PC-3 (cell line): Measurements from ENCODE around the gene TTYH2. TPM values are rescaled to one million over a fixed set of nuclear protein-coding genes. Genes with fewer than 3 reads are reported as not detected.

Experiments used
- ATAC-seq: fragments of 200-7000 bp; cut with Tn5 transposase; 2 replicates; pipeline ENCODE4 v1.9.1; 2020; ENCODE audit warnings: mild to moderate bottlenecking, moderate library complexity
- BruUV-seq: library from RNA; stranded (reverse); fragments of 400-500 nt; replicated peaks from 2 replicates; lab custom pipeline; 2021; lab: Mats Ljungman, UMichigan
- CTCF ChIA-PET: fragments of 300-600 bp; sonication (Branson Sonifier 250); formaldehyde crosslinking; loops from one replicate; lab custom pipeline; 2022; ENCODE audit warnings: antibody characterized with exemption; lab: Charles Lee
- POLR2A ChIA-PET: fragments of 300-600 bp; sonication (Branson Sonifier 250); formaldehyde crosslinking; loops from one replicate; lab custom pipeline; 2022; ENCODE audit warnings: antibody characterized with exemption; ENCODE audit not compliant: unreplicated experiment; lab: Charles Lee
- DNase-seq: peaks from one replicate; pipeline ENCODE4 v3.0.0-alpha.2; 2015
- H2AFZ ChIP-seq: fragments of 300-600 bp; sonication (generic); 2 replicates; pipeline ENCODE4 v1.6.0; 2016; ENCODE audit warnings: antibody characterized with exemption, low read length
- H3F3A ChIP-seq: fragments of 300-600 bp; sonication (generic); one replicate; pipeline ENCODE4 v1.6.0; 2017; ENCODE audit warnings: antibody characterized with exemption, low read length, control low read depth, mild to moderate bottlenecking; ENCODE audit not compliant: unreplicated experiment
- H3K27ac ChIP-seq: fragments of 300-600 bp; sonication (generic); 2 replicates; pipeline ENCODE4 v1.5.1; 2016; ENCODE audit warnings: mild to moderate bottlenecking, low read length
- H3K27me3 ChIP-seq: fragments of 300-600 bp; sonication (generic); 2 replicates; pipeline ENCODE4 v1.6.1; 2016; ENCODE audit warnings: low read length, mixed read lengths
- H3K36me3 ChIP-seq: fragments of 300-600 bp; sonication (generic); 2 replicates; pipeline ENCODE4 v1.6.1; 2016; ENCODE audit warnings: low read depth, mixed run types, low read length, mixed read lengths
- H3K4me1 ChIP-seq: fragments of 300-600 bp; sonication (generic); 2 replicates; pipeline ENCODE4 v1.5.1; 2016; ENCODE audit warnings: low read length; ENCODE audit not compliant: insufficient read depth
- H3K4me2 ChIP-seq: fragments of 300-600 bp; sonication (generic); 2 replicates; pipeline ENCODE4 v1.6.0; 2016; ENCODE audit warnings: low read length
- H3K4me3 ChIP-seq: fragments of 300-600 bp; sonication (generic); 2 replicates; pipeline ENCODE4 v1.5.1; 2016; ENCODE audit warnings: mild to moderate bottlenecking, low read length, mixed read lengths
- H3K79me2 ChIP-seq: fragments of 300-600 bp; sonication (generic); 2 replicates; pipeline ENCODE4 v1.6.1; 2017; ENCODE audit warnings: low read length, mixed read lengths
- H3K9ac ChIP-seq: fragments of 300-600 bp; sonication (generic); 2 replicates; pipeline ENCODE4 v1.6.0; 2016; ENCODE audit warnings: mild to moderate bottlenecking, low read length
- H3K9me2 ChIP-seq: fragments of 300-600 bp; sonication (generic); replicated peaks from 2 replicates; pipeline ENCODE4 v1.6.1; 2016; ENCODE audit warnings: mixed run types, low read length, mixed read lengths
- H3K9me3 ChIP-seq: fragments of 300-600 bp; sonication (generic); 2 replicates; pipeline ENCODE4 v1.6.1; 2016; ENCODE audit warnings: low read length, mixed read lengths
- H4K20me1 ChIP-seq: fragments of 300-600 bp; sonication (generic); 2 replicates; pipeline ENCODE4 v1.6.1; 2016; ENCODE audit warnings: low read length, mixed read lengths
- CTCF ChIP-seq: fragments of 300-600 bp; sonication (generic); conservative IDR thresholded peaks from 2 replicates; pipeline ENCODE4 v1.5.1; 2017; ENCODE audit warnings: antibody characterized with exemption, low read depth, mild to moderate bottlenecking, low read length
- EZH2 ChIP-seq: fragments of 300-600 bp; sonication (generic); IDR thresholded peaks from one replicate; pipeline ENCODE4 v1.6.1; 2017; ENCODE audit warnings: antibody characterized with exemption, mild to moderate bottlenecking, low read length; ENCODE audit not compliant: unreplicated experiment
- EZH2phosphoT487 ChIP-seq: fragments of 300-600 bp; sonication (generic); IDR thresholded peaks from 2 replicates; pipeline ENCODE4 v1.6.1; 2018; ENCODE audit warnings: mild to moderate bottlenecking, antibody characterized with exemption, low read length, borderline replicate concordance
- intact Hi-C: fragments of 100-400 bp; cut with micrococcal nuclease; formaldehyde crosslinking; loops from 2 replicates; pipeline ENCODE4 v1.9.0; 2023
- total RNA-seq: library from RNA; depleted of rRNA; stranded (reverse); fragments of >200 nt; gene quantifications from 2 replicates; pipeline ENCODE4 v1.2.3, GENCODE V29; 2014

The TTYH2 gene
- total RNA-seq, 1 experiment from 2014 or later: 17.6 TPM

GRCh38 chr17:74196541-74197317 is 16.6 kb upstream of the TTYH2 start:
- Histone ChIP-seq H3K4me3 (no peak overlapping the region), H3K9me3 (no peaks in the 10 kb centered on the region), H3K4me2 (no peak overlapping the region), H3K27ac (no peak overlapping the region), H3K4me1 (peaks cover 5% of the 10 kb centered on the region; the same call in 1 of the 2 replicates), H3K36me3 (no peaks in the 10 kb centered on the region), H3K79me2 (no peaks in the 10 kb centered on the region), H4K20me1 (no peaks in the 10 kb centered on the region), H3K9me2 (no peaks in the 10 kb centered on the region), H3K27me3 (peaks cover 46% of the 10 kb centered on the region), H3F3A (no peaks in the 10 kb centered on the region), H3K9ac (no peak overlapping the region), H2AFZ (no peak overlapping the region)
- DNase-seq: no peak
- ATAC-seq: no peak
- CTCF ChIA-PET: no interaction called here
- no peak for TF ChIP-seq EZH2
- no peak for TF ChIP-seq CTCF
- no peak for TF ChIP-seq EZH2phosphoT487
- intact Hi-C loops: loop anchor here (5.0 kb wide), 1 partner anchor 104 kb away; no protein-coding TSS in a partner anchor
- POLR2A ChIA-PET: no interaction called here
- BruUV-seq: no TSS peak

GRCh38 chr17:74197801-74198200 is 15.6 kb upstream of the TTYH2 start:
- Histone ChIP-seq H3K27me3 (peaks cover 57% of the 10 kb centered on the region), H4K20me1 (no peaks in the 10 kb centered on the region), H3K36me3 (no peaks in the 10 kb centered on the region), H3K9me3 (no peaks in the 10 kb centered on the region), H3K9me2 (no peaks in the 10 kb centered on the region), H3K4me2 (no peak overlapping the region), H3F3A (no peaks in the 10 kb centered on the region), H3K4me3 (no peak overlapping the region), H3K9ac (no peak overlapping the region), H3K79me2 (no peaks in the 10 kb centered on the region), H2AFZ (no peak overlapping the region), H3K27ac (no peak overlapping the region), H3K4me1 (peaks cover 5% of the 10 kb centered on the region; the same call in 1 of the 2 replicates)
- BruUV-seq: no TSS peak
- ChIA-PET CTCF (no interaction called here), POLR2A (no interaction called here)
- no peak for DNase-seq
- intact Hi-C loops: loop anchor here (5.0 kb wide), 1 partner anchor 106 kb away; no protein-coding TSS in a partner anchor
- ATAC-seq: no peak
- TF ChIP-seq CTCF: no peak
- no peak for TF ChIP-seq EZH2
- no peak for TF ChIP-seq EZH2phosphoT487

GRCh38 chr17:74198694-74199093 is 14.7 kb upstream of the TTYH2 start:
- H3K27me3 ChIP-seq: peaks cover 61% of the 10 kb centered on the region
- no TSS peak for BruUV-seq
- intact Hi-C loops: loop anchor here (5.0 kb wide), 1 partner anchor 106 kb away; no protein-coding TSS in a partner anchor
- no peaks in the 10 kb centered on the region for H3K36me3 ChIP-seq
- no peak overlapping the region for H3K4me3 ChIP-seq
- TF ChIP-seq EZH2phosphoT487 (no peak), CTCF (no peak), EZH2 (no peak)
- no peaks in the 10 kb centered on the region for H3F3A ChIP-seq
- no peaks in the 10 kb centered on the region for H4K20me1 ChIP-seq
- DNase-seq (no peak), ATAC-seq (no peak)
- H3K9me3 ChIP-seq: no peaks in the 10 kb centered on the region
- CTCF ChIA-PET: no interaction called here
- no peak overlapping the region for H3K4me2 ChIP-seq
- no peaks in the 10 kb centered on the region for H3K4me1 ChIP-seq
- peaks cover 2% of the 10 kb centered on the region for H3K79me2 ChIP-seq
- no peak overlapping the region for H3K9ac ChIP-seq
- no peak overlapping the region for H3K27ac ChIP-seq
- no peaks in the 10 kb centered on the region for H3K9me2 ChIP-seq
- no peak overlapping the region for H2AFZ ChIP-seq
- POLR2A ChIA-PET: no interaction called here
